ENCODE measurements around the gene EXOC3L2. TPM values are rescaled to one million over a fixed set of nuclear protein-coding genes. Genes with fewer than 3 reads are reported as not detected.

The EXOC3L2 gene
- polyA plus RNA-seq, 1 experiment, result 0.04 TPM

DNA sequence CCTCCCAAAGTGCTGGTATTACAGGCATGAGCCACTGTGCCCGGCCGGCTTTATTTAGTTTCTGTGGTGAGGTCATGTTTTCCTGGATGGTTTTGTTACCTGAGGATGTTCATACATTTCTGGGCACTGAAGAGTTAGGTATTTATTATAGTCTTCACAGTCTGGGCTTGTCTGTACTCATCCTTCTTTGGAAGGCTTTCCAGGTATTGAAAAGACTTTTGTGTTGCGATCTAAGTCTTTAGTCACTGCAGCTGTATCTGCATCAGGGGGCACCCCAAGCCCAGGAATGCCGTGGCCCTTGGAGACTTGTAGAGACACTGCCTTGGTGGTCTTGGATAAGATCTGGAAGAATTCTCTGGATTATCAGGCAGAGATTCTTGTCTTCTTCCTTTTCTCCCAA is 53.8 kb downstream of the EXOC3L2 start:
- ChIA-PET POLR2A (no interaction called here), CTCF (interaction anchor here (1.1 to 2.4 kb wide), 4 partner anchors 9 to 132 kb away, joined by 3 to 5 read pairs (median 4); partner anchors contain the start of genes BLOC1S3 and TRAPPC6A)
- Histone ChIP-seq H3K4me3 (ENCODE audit: low read depth, low read length) (no peak overlapping the region), H3K27me3 (ENCODE audit: control insufficient read depth, insufficient read depth, low read length) (no peaks in the 10 kb centered on the region), H3K36me3 (ENCODE audit: control insufficient read depth, insufficient read depth, low read length) (no peaks in the 10 kb centered on the region)
- TF ChIP-seq, protein P1, sequence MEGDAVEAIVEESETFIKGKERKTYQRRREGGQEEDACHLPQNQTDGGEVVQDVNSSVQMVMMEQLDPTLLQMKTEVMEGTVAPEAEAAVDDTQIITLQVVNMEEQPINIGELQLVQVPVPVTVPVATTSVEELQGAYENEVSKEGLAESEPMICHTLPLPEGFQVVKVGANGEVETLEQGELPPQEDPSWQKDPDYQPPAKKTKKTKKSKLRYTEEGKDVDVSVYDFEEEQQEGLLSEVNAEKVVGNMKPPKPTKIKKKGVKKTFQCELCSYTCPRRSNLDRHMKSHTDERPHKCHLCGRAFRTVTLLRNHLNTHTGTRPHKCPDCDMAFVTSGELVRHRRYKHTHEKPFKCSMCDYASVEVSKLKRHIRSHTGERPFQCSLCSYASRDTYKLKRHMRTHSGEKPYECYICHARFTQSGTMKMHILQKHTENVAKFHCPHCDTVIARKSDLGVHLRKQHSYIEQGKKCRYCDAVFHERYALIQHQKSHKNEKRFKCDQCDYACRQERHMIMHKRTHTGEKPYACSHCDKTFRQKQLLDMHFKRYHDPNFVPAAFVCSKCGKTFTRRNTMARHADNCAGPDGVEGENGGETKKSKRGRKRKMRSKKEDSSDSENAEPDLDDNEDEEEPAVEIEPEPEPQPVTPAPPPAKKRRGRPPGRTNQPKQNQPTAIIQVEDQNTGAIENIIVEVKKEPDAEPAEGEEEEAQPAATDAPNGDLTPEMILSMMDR (IDR thresholded peaks at IDR 0.05; ENCODE audit: insufficient read depth, low read depth, low read length), result no peak
- DNase-seq (ENCODE audit: low read depth), result no peak

DNA sequence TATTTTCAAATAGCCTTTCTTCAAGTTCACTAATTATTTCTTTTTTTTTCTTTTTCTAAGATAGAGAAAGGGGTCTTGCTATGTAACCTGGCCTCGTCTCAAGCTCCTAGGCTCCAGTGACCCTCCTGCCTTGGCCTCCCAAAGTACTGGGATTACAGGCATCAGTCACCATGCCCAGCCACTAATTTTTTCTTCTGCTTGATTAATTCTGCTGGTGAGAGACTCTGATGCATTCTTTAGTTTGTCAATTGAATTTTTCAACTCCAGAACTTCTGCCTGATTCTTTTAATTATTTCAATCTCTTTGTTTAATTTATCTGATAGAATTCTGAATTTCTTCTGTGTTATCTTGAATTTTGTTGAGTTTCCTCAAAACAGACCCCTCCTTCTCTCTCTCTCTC is 55.2 kb downstream of the EXOC3L2 start:
- no peaks in the 10 kb centered on the region for H3K27me3 ChIP-seq (ENCODE audit: control insufficient read depth, insufficient read depth, low read length)
- ChIA-PET POLR2A (no interaction called here), CTCF (interaction anchor here (0.8 to 1.5 kb wide), 3 partner anchors 59 to 514 kb away, joined by 3 read pairs; no protein-coding TSS in a partner anchor)
- H3K36me3 ChIP-seq (ENCODE audit: control insufficient read depth, insufficient read depth, low read length), result no peaks in the 10 kb centered on the region
- no peak for DNase-seq (ENCODE audit: low read depth)
- TF ChIP-seq, protein P1 (IDR thresholded peaks at IDR 0.05; ENCODE audit: insufficient read depth, low read depth, low read length), result no peak
- H3K4me3 ChIP-seq (ENCODE audit: low read depth, low read length), result no peak overlapping the region

DNA sequence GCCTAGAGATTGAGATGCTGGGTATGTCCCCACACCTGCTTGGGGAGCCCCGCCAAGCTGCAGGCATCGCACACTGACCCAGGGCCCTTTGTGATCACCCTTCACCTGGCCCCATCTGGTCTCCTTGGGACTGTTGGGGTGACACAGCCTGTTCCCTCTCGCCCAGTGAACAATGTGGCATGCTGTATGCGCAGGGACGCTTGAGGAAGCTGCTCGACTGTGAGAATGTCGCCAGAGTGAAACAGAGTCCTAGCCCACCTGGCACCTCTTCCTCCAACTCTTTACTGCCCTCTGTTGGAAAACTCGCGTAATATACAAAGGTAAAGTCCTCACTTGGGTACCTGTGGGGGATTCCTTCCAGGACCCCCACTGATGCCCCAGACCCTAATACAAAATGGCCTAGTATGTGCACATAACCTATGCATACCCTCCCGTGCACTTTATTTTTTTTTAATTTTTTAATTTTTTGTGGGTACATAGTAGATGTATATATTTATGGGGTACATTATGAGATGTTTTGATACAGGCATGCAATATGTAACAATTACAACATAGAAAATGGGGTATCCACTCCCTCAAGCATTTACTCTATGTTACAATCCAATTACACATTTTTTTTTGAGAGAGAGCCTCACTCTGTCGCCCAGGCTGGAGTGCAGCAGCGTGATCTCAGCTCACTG is 57.6 kb downstream of the EXOC3L2 start:
- no peaks in the 10 kb centered on the region for H3K27me3 ChIP-seq (ENCODE audit: control insufficient read depth, insufficient read depth, low read length)
- POLR2A ChIA-PET, result no interaction called here
- no peak overlapping the region for H3K4me3 ChIP-seq (ENCODE audit: low read depth, low read length)
- CTCF ChIA-PET, result interaction anchor here (0.5 to 1.4 kb wide), 4 partner anchors 8 to 140 kb away, joined by 3 to 5 read pairs (median 3); partner anchors contain the start of gene BLOC1S3
- no peak for DNase-seq (ENCODE audit: low read depth)
- H3K36me3 ChIP-seq (ENCODE audit: control insufficient read depth, insufficient read depth, low read length), result no peaks in the 10 kb centered on the region
- TF ChIP-seq, protein P1 (IDR thresholded peaks at IDR 0.05; ENCODE audit: insufficient read depth, low read depth, low read length), result peak; percentile 50

DNA sequence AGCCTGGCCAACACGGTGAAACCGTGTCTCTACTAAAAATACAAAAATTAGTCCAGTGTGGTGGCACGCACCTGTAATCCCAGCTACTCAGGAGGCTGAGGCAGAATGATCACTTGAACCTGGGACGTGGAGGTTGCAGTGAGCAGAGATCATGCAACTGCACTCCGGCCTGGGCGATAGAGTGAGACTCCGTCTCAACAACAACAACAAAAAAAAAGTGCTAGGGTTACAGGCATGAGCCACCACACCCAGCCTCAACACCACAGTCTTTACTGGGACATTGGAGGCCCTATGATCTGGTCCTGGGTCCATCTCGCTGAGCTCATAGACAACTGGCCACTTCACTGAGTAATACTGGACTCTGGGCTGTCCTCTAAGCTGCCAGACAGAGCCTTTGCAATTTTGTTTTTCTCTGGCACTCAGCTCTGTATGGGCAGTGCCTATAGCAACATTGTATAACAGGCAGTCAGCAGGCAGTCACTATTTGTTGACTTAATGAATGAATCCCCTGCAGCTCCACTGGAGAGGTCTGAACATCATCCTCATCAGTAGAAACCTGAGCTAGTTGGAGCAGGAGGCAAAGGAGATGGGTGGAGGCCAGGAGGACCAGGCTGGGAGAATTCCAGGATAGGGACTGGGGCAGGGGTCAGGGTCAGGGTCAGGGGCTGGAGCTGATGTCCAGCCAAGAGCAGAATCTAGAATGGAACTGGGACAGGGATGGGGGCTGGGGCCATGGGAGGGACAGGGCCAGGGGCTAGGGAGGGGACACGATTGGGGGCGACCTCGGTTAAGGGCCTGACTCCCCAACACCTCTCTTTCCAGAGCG is 58.5 kb downstream of the EXOC3L2 start:
- Histone ChIP-seq H3K4me3 (ENCODE audit: low read depth, low read length) (no peak overlapping the region), H3K36me3 (ENCODE audit: control insufficient read depth, insufficient read depth, low read length) (no peaks in the 10 kb centered on the region), H3K27me3 (ENCODE audit: control insufficient read depth, insufficient read depth, low read length) (no peaks in the 10 kb centered on the region)
- ChIA-PET POLR2A (no interaction called here), CTCF (interaction anchor here (0.7 to 1.4 kb wide), 6 partner anchors 8 to 59 kb away, joined by 3 to 5 read pairs (median 4); partner anchors contain the start of gene BLOC1S3)
- TF ChIP-seq, protein P1 (IDR thresholded peaks at IDR 0.05; ENCODE audit: insufficient read depth, low read depth, low read length), result no peak
- DNase-seq (ENCODE audit: low read depth), result no peak

DNA sequence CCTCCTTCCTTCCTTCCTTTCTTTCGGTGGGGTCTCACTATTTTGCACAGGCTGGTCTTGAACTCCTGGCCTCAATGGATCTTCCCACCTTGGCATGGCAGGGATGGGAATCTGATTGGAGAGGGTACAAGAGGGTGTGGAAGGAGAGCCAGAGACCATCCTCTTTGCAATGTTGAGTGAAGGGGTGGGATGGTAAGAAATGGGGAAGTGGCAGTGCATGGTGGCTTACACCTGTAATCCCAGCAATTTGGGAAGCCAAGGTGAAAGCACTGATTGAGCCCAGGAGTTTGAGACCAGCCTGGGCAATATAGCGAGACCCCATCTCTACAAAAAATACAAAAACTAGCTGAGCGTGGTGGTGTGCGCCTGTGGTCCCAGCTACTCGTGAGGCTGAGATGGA is 61.1 kb downstream of the EXOC3L2 start:
- no peaks in the 10 kb centered on the region for H3K27me3 ChIP-seq (ENCODE audit: control insufficient read depth, insufficient read depth, low read length)
- H3K36me3 ChIP-seq (ENCODE audit: control insufficient read depth, insufficient read depth, low read length), result peaks cover 3% of the 10 kb centered on the region; the same call in 1 of the 2 replicates
- no peak for DNase-seq (ENCODE audit: low read depth)
- no peak overlapping the region for H3K4me3 ChIP-seq (ENCODE audit: low read depth, low read length)
- CTCF ChIA-PET, result no interaction called here
- POLR2A ChIA-PET, result no interaction called here
- TF ChIP-seq, protein P1 (IDR thresholded peaks at IDR 0.05; ENCODE audit: insufficient read depth, low read depth, low read length), result no peak
